ENCODE data around the gene GINS2. TPM values are rescaled to one million over a fixed set of nuclear protein-coding genes. Genes with fewer than 3 reads are reported as not detected.

The GINS2 gene
- total RNA-seq, 1 donor from 2014 or later, result 1.1 TPM

DNA sequence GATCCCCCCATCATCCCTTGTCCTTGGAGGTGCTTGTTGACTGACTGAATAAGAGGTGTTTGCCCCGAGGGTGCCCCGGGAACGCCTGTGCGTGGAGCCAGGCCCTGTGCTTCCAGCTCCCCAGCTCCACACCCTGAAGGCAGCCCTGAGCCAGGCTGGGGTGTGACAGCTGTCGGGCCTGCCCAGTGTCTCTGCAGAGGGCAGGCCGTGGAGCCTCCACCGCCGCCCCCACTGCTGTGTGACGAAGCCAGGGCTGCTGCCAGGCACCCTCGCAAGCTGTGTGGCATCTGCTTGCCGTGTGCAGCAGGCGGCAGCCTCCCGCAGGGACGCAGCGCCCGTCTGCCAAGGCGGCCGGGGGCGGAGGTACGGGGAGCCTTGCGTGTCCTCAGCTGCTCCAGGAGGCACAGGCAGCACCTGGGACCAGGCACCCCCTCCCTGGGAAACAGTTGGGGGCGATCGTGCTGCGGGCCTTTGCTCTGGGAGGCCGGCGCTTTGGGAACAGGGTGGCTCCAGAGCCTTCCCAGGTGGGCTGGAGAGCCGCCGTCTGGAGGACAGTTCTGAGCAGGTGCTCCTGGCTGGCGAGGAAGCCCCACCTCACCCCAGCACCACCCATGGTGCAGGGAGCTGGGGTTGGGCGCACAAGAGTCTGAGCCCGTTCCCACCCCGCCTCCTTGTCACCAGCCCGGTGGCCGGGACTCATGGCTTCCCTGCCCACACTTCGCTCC, 49.1 kb downstream of the GINS2 start:
- peak in 1 of 2 donors; percentile 1 for ATAC-seq
- Histone ChIP-seq H3K4me3 (no peak overlapping the region), H3K4me1 (peaks cover 30% of the 10 kb centered on the region), H3K9me3 (no peaks in the 10 kb centered on the region), H3K36me3 (peaks cover 37% of the 10 kb centered on the region), H3K27me3 (ENCODE audit: low read depth) (no peaks in the 10 kb centered on the region), H3K27ac (no peak overlapping the region)
- TF ChIP-seq, protein P1, sequence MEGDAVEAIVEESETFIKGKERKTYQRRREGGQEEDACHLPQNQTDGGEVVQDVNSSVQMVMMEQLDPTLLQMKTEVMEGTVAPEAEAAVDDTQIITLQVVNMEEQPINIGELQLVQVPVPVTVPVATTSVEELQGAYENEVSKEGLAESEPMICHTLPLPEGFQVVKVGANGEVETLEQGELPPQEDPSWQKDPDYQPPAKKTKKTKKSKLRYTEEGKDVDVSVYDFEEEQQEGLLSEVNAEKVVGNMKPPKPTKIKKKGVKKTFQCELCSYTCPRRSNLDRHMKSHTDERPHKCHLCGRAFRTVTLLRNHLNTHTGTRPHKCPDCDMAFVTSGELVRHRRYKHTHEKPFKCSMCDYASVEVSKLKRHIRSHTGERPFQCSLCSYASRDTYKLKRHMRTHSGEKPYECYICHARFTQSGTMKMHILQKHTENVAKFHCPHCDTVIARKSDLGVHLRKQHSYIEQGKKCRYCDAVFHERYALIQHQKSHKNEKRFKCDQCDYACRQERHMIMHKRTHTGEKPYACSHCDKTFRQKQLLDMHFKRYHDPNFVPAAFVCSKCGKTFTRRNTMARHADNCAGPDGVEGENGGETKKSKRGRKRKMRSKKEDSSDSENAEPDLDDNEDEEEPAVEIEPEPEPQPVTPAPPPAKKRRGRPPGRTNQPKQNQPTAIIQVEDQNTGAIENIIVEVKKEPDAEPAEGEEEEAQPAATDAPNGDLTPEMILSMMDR (IDR thresholded peaks at IDR 0.05), result no peak
- DNase-seq, result no peak
- intact Hi-C loops (cut with DNase I), result no loop called here

DNA sequence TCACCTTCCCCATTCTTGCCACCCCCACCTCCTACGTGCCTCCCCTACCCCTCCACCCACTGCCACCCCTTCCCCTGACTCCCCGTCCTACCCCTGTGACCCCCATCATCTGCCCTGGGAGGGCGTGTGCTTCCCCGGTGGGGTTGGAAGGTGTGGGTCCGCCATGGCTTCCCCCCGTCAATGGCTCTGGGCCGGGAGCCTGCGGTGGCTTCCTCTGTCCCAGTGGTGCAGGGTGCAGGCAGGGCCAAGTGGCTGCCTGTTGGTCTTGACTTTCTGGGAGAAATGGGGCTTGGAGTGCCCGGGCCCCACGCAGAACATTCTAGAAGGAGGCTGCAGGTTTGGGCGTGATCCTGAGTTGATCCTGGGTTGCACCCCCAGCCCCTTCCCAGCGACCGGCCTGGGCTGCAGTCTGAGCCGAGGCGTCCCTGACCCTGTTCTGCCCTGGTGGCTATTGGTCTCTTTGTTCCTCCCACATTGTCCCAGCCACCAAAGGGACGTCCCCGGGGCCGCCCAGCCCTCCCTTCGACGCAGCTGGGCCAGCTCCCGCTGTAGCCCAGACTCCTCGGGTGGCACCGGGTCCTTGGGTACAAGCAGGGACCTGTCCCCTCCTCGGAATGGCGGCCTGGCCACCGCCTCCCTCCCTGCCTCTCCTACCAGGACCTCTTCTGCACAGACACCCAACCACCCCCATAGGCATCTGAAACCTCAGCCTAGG, 49.9 kb downstream of the GINS2 start:
- Histone ChIP-seq H3K9me3 (no peaks in the 10 kb centered on the region), H3K4me3 (no peak overlapping the region), H3K27me3 (ENCODE audit: low read depth) (no peaks in the 10 kb centered on the region), H3K4me1 (peaks cover 29% of the 10 kb centered on the region), H3K36me3 (peaks cover 45% of the 10 kb centered on the region), H3K27ac (no peak overlapping the region)
- intact Hi-C loops (cut with DNase I), result no loop called here
- ATAC-seq (no peak), DNase-seq (no peak)
- TF ChIP-seq, protein P1 (IDR thresholded peaks at IDR 0.05), result no peak

DNA sequence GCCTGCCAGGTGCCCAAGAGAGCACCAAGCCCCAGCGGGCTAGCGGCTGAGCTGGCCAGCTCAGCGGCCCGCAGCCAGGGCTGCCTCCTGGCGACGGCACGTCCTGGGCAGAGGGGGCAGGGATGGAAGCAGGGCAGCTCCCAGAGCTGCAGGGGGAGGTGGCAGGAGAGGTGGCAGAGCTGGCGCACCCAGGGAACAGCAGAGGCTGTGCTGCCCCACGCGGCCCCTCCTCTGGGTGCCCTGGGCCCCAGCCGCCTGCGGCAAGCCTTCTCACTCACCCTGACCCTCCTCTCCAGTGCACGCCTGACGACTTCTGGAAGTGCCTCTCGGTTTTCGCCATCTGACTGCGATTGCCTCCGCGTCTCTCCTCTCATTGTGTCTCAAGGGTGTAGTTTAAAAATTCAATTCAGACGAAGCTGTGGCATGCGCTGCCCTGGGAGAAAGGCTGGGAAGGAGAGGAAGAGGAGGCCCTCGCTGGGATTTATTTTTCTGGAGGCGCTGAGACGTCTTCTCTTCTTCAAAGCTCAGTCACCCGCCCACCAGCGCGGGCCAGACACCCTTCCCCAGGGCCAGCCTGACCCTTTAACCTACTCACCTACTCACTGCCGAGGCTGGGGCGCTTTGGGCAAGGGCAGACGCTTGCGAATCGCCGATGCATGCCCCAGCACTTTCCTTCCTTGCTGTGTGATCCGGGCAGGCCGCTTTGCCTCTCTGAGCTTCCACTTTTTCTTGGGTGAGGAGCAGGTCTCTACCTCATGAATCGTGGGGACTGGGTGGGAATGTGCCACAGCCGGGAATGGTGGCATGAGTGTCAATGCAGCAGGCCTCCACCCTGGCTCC, 50.7 kb downstream of the GINS2 start:
- intact Hi-C loops (cut with DNase I), result no loop called here
- no peaks in the 10 kb centered on the region for H3K9me3 ChIP-seq
- peaks cover 21% of the 10 kb centered on the region for H3K4me1 ChIP-seq
- DNase-seq, result peak; percentile 83
- no peak overlapping the region for H3K27ac ChIP-seq
- no peaks in the 10 kb centered on the region for H3K27me3 ChIP-seq (ENCODE audit: low read depth)
- H3K36me3 ChIP-seq, result peaks cover 47% of the 10 kb centered on the region
- TF ChIP-seq, protein P1 (IDR thresholded peaks at IDR 0.05), result no peak
- peak; percentile 67 to 84 for ATAC-seq
- H3K4me3 ChIP-seq, result no peak overlapping the region

DNA sequence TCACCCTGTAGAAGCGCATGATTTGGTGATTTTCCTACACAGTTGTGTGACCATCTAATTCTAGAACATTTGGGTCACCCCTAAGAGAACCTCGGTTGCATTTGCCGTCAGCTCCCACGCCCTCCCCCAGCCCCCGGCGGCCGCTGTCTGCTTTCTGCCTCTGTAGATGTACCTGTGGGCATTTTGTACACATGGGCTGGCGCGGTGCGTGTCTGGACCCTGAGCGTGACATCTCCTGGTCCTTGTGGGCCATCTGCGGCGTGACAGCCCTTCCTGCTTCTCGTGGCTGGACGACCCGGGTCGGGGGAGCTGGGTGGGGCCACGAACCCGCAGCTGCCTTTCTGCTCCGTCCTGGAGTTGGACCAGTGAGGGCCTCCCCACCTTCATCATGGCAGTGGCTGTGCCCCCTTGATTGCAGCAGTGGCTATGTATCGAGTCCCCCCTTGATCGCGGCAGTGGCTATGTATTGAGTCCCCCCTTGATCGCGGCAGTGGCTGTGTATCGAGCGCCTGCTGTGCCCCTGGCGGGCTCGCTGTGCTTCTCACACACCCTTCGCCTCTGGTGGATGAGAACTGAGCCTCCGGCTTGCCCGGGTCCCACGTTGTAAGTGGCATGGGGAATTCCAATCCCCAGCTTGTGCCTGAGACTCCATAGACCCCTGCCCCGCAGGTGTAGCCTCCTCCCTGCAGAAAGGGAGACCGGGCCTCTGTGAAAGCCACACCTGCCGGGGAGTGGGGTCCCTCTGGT, 51.5 kb downstream of the GINS2 start:
- DNase-seq, result no peak
- ATAC-seq, result no peak
- H3K27me3 ChIP-seq (ENCODE audit: low read depth), result no peaks in the 10 kb centered on the region
- no peak overlapping the region for H3K27ac ChIP-seq
- H3K4me3 ChIP-seq, result no peak overlapping the region
- TF ChIP-seq, protein P1 (IDR thresholded peaks at IDR 0.05), result no peak
- peaks cover 47% of the 10 kb centered on the region for H3K36me3 ChIP-seq
- intact Hi-C loops (cut with DNase I), result no loop called here
- H3K4me1 ChIP-seq, result peaks cover 15% of the 10 kb centered on the region
- no peaks in the 10 kb centered on the region for H3K9me3 ChIP-seq

All from lower lobe of right lung (tissue), 2 donors.